GM19452 (cell line): ENCODE results near the gene MICALL2.
"Not testable (repeated sequence)": the region's sequence is repeated elsewhere in the genome, so short reads cannot be mapped to it uniquely, and the experiment has no call there.

ENCODE experiments used
- ATAC-seq: cut with Tn5 transposase; IDR thresholded peaks from one replicate; pipeline ENCODE4 v1.9.1; 2021; ENCODE audit not compliant: unreplicated experiment

MICALL2 gene

DNA sequence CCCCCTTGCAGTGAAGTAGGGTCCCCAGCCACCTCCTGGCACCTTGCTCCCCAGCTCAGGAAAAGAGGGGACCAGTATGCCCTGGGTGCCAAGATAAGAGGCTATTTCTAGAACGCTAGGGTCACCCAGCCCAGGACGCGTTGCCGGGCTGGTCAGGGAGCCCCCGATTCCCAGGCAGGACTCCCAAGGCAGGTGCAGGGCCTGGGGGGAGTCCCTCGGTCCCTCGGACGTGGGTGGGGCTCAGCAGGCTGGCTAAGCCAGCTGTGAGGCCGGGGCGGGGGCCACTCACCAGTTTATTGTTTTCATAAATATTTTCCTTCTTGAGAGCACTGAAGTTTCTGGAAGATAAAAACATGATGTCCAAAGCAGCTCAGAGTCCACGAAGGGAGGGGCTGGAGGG lies 9.3 kb downstream of the MICALL2 start:
- ATAC-seq = no peak

DNA sequence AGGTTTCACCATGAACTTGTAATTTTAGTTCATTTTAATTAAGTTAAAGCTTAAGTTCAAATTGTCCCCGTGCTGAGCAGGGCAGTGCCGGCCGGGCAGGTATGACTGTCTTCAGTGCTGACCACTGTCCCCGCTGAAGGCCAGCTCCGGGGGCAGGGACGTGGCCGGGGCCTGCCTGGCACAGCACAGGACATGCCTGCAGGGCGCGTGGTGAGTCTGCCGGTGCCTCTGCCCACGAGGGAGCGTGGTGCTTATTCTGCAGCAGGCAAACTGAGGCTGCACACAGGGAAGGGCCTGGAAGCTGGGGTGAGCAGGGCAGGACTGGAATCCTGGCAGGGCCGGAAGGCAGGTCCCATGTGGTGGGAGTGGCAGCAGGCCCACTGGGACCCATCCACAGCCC lies 9.8 kb downstream of the MICALL2 start:
- no peak for ATAC-seq

DNA sequence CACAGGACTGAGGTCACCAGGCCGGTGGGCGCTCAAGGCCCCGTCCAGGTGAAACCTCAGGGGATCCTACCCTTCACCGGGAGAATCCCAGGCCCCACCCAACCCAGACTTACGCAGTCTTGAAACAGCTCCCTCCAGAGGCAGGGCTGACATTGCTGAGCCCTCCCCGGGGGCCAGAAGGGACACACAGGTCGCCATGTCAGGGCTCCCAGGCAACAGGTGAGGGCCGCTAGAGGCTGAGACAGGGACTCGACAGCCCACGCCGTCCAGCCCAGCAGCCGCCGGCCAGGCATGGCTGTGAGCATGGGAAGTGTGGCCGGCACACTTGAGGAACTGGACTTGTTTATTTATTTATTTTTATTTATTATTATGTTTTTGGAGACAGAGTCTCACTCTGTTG lies 10.3 kb downstream of the MICALL2 start:
- ATAC-seq = no peak

DNA sequence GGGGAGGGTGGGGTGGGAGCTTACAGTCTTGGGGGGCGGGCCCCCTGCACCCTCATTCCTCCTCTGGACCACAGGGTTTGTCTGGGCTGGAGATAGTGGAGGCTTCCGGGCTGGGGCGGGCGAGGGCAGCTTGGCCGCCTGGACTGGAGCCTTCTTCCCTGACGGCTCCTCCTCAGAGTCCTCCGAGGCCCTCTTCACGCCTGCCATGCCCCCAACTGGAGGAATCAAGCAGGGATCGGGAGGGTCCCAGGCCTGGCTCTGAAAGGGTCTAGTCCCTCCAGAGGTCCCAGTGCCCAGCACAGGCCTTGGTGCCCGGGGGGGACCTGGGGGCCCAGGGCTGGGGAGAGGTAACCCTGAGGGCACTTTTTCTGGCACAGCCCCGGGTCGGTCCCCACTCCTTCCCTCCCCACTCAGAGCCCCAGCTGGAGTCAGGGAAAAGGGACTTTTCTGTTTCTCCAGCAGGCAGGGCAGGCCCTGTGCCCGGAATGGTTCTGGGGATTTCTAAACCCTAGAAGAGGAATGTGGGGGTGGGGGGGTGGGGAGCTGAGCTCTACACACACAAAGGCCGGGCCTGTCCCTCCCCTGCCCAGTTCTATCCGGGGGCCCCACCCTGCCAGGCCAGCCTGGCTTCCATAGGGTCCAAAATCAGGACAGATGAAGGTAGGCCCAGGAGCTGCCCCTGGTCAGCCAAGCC lies 11.6 kb downstream of the MICALL2 start:
- no peak for ATAC-seq

DNA sequence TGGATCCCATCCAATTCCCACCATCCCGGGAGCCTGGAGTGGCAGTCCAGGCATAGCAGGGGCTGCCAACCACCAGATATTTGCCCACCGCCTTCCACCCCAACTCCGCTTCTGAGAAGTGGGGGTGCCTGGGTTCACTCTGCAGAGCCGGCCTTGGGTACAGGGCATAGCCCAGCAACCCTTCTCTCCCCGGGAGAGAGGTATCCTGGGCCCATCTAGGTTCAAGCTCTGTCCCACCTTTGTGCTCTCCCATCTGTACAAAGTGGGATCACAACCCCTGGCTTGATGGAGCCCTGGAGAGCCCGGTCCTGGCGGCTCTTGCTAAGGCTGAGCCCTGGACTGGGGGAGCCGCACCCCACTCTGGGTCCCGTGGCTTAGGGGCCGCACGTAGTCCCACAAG lies 12.2 kb downstream of the MICALL2 start:
- ATAC-seq = no peak

DNA sequence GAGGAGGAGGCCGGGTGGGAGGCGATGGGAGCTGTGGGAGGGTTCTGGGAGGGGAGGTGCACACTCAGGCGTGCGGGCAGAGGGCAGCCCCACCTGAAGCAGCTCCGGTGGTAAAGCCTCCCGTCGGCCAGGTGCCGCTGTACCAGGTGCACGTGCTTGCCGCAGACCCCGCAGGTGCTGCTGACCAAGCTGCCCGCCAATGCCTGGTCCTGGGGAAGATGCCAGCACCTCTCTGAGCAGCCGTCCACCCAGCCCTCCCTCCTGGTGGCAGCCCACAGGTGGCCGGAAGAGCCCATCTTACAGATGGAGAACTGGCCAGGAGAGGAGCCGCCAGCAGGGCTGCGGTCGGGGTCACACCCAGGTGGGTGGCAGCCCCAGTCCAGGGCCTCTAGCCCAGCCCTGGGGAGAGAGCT lies 12.6 kb downstream of the MICALL2 start:
- no peak for ATAC-seq

DNA sequence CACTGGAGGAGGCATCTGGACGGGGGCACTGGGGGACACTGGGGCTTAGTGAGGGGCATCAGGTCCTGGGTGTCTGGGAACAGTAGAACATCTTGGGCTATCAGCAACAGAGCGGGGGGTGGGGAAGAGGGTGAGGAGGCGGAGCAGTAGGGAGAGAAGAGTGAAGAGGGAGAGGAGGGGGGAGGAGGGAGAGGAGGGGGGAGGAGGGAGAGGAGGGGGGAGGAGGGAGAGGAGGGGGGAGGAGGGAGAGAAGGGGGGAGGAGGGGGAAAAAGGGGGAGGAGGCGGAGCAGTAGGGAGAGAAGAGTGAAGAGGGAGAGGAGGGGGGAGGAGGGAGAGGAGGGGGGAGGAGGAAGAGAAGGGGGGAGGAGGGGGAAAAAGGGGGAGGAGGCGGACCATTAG lies 13.2 kb downstream of the MICALL2 start:
- not testable (repeated sequence) for ATAC-seq

DNA sequence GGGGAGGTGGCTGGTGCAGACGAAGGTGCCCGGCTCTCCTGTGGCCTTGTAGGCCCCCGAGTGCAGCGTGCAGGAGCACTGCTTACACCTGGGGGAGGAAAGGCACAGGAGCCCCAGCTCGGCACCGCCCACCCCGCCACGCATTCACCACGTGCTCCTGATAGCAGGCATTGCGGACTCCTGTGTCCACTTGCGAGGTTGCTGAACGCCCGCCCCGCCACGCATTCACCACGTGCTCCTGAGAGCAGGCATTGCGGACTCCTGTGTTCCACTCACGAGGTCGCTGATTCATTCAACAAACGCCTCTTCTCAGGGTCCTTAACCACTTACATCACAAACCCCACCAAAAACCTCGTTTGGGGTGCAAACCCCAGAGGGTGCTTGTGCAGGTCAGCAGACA lies 13.9 kb downstream of the MICALL2 start:
- ATAC-seq = no peak

DNA sequence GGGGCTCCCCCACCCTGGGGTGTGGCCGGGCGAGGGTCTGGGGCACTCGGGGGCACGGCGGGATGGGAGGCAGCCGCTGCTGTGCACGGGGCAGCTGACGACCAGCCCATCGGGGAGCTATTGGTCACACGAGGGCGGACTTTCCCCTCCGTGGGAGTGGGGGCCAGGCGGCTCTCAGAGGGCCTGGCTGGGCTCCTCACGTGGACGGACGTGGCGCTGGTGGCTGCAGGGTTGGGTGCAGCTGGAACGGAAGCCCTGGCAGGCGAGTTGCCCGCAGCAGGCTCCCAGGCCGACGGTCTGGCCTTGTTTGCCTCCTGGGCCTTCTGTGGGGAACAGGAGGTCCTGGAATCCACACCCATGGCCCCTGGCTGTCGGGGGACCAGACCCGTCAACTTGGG lies 14.3 kb downstream of the MICALL2 start:
- no peak for ATAC-seq

DNA sequence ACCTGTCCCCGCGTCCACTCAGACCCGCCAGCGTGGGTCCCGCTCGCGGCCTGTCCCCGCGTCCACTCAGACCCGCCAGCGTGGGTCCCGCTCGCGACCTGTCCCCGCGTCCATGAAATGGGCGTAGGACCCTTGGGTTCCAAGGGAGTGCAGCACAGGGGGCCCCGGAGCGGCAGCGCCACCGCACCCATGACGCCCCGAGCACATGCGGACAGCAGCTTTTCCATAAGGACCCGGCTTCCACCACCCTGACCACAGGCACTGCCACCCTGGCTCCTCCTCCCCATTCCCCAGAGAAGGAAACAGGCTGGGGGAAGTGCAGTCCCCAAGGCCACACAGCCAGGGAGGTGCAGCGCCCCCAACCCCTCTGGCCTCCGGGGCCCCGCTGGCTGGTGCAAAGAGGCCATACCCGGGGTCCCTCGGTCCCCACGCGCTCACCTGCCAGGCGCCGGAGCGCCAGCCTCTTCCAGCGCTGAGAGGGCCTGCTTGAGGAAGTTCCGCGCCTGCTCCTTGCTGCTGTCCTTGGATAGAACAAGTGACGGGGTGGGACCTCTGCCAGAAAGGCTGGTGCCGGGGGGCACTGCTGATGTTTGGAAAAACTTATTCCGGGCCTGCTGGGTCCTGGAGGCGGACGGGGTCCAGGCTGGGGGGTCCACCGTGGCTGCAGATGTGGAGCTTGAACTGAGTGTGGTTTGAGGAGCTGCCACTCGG lies 14.9 kb downstream of the MICALL2 start:
- no peak for ATAC-seq

DNA sequence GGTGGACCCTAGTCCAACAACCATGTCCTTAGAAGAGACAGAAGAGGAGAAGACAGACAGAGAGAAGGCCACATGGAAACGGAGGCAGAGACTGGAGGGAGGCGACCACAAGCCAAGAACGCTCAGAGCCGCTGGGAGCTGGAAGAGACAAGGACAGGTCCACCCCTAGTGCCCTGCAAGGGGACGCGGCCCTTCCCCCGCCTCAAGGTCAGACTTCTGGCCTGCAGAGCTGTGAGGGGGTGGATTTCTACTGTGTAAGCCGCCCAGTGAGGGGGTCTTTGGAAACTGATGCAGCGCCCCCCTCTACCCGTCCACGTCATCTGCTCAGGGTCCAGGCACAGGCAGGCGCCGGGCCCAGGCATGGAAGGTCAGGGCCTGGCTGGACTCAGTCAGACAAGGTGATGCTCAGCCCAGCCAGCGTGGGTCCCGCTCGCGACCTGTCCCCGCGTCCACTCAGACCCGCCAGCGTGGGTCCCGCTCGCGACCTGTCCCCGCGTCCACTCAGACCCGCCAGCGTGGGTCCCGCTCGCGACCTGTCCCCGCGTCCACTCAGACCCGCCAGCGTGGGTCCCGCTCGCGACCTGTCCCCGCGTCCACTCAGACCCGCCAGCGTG lies 15.6 kb downstream of the MICALL2 start:
- not testable (repeated sequence) for ATAC-seq

DNA sequence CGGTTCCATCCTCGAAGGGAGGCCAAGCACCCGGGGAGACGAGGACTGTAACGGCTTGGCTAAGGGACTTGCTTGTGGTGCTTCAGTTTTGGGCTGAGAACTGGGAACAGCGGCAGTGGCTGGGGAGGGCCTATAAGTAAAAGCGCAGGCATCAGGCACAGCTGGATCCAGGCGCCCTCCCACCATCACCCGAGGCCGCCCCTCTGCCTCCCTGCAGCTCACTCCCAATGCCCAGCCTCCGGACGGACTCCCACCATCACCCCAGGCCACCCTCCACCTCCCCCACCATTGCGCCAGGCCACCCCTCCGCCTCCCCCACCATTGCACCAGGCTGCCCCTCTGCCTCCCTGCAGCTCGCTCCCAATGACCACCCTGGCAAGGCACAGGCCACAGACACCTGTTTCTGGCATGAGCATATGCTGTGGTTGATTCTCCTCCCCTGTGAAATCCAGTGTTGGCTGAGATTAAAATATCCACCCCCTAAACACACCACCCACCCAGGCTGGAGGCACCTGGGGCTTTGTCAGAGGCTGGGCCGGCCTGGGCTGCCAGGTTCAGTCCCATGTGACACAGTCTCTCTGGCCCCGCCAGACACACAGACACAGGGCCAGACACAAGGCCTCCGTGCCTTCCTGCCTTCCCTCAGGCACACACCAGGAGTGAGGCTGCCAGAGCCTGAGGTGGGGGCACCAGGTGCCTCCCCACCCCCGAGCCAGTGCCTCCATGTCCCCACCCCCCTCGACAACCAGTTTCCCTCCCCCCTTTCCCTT lies 16.7 kb downstream of the MICALL2 start:
- no peak for ATAC-seq

DNA sequence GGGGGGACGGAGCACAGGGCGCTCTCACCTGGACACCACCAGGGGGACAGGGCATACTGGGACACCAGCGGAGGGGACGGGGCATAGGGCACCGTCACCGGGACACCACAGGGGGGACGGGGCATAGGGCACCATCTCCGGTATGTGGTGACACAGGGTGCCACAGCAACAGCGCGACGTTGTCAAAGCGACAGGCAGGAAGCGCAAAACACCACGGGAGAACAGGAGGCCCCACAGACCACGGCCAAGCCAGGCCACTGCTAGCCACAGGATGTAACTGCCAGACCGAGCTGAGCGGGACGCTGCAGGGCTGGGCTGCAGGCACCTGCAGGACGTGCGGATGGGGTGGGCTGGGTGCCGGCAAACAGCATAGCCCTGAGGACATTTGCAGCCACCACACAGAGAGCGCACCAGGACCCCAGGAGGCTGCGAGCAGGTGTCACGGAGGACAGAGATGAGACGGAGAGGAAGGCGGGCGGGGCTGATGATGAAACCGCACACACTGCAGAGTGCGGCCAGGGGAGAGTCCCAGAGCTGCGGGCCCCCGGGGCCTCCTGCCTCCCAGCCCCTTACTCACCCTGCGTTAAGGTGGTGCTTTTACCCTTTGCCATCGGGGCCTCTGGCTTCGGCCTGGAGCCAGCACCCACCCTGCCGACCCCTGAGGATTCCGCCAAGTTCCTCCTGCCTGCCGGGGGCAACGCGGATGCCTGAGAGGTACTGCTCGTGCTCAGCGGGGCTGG lies 17.5 kb downstream of the MICALL2 start:
- ATAC-seq = no peak

DNA sequence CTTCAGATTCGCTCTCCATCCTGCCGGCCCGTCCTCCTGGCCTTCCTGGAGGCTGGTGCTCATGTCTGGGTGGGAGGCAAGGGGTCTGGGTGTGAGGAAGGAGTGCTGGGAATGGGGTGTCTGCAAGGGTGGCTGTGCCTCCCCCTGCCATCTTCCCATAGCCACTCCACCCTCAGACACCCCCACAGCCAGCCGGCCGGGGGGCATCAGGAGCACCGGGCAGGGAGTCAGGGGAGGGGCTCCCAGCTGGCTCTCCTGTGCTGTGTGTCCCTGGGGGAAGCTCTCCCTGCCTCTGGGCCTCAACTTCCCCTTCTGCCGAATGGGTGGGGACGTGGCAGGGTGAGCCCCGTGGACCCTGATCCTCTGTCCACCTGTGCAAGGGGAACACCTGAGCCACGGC lies 18.6 kb downstream of the MICALL2 start:
- no peak for ATAC-seq

DNA sequence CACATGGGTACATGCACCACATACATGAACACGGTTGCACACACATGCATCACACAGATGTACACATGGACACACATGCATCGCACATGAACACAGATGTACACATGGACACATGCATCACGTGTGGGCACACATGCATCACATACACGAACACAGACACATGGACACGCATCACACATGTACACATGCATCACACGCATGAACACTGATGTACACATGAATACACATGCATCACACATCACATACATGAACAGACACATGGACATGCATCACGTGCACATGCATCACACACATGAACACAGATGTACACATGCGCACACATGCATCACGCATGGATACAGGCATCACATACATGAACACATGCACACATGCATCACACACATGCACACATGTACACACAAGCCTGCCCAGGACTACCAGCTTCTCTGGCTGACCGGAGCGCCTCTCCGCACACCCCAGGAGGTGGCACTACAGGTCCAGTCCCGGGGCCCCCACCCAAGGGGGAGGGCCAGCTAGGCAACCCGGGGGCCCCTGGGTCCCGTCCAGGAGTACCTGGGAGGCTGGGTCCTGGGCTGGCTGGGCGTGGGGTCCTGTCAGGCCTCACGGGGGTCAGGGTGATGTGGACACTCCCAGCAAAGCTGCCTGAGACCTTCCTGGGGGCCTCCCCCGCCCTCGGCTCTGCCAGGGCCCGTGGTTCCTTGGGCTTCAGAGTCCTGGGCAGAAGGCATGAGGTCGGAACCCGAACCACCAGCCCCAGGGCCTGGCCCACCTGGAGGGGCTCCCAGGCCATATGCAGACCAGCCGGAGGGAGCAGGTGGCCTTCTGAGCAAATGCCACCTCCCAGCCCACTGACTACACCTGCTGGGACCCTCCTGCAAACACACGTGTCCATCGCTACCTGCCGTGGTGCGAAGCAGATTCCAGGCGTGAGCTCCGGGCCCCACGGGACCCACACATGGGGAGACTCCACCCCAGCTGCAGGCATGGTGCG lies 19.6 kb downstream of the MICALL2 start:
- no peak for ATAC-seq

DNA sequence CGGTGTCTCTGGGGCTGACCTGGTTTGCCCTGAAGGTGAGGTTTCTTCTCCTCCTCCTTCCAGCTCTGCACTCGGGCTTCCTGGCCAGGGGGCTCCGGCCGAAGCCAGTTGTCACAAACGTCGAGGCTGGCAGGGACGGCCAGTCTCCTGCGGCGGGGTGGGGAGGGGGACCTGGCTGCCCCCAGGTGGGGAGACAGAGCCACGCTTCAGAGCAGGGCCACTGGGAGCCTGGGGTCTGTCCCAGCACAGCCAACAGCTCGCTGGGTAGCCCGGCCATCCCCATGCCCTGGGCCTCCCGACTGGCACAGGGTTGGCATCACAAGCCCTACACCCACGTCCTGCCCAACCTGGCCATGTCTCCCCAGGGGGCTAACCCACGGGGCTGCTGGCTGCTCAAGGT lies 20.4 kb downstream of the MICALL2 start:
- ATAC-seq = no peak

DNA sequence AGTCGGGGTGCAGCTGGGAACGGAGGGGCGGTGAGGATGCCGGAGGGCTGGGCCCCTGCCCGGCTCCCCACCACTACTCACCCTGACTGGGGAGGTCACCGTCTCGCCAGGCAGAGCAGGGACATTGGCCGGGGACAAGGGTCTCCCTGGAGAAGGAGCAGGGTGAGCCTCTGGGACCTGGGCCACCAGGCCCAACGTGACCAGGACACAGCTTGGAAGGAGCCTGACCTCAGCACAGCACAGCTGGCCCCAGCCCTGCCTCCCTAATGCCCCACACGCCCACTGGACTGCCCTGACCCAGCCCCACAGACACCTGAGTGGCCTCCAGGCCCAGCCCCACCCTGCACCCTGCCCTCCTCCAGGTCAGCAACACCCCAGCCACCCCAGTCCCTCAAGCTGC lies 21.1 kb downstream of the MICALL2 start:
- ATAC-seq = no peak

DNA sequence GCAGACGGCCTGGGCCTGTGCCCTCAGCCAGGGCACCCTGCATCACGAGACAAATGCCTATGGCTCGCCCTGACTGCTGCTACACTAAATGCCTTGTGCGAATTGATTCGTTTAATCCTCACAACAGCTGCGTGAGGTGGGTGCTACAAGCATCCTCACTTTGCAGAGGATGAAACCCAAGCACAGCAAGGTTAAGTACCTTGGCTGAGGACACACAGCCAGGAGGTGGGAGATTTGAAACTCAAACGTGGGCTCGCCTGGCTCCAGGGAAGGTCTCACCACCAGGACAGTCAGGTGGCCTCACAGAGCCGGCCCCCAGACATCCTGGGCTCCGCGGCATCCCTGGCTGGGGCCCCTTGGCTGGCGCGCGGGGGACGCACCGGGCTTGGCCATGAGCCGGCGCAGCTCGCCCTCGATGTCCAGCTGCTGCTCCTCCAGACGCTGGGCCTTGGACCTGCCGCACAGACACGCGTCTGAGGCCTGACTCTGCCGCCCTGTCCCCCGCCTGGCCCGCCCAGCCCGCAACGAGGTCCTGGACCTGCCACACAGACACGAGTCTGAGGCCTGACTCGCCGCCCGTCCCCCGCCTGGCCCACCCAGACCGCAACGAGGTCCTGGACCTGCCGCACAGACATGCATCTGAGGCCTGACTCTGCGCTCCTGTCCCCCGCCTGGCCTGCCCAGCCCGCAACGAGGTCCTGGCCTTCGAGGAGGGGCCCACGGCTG lies 22.0 kb downstream of the MICALL2 start:
- ATAC-seq = no peak

DNA sequence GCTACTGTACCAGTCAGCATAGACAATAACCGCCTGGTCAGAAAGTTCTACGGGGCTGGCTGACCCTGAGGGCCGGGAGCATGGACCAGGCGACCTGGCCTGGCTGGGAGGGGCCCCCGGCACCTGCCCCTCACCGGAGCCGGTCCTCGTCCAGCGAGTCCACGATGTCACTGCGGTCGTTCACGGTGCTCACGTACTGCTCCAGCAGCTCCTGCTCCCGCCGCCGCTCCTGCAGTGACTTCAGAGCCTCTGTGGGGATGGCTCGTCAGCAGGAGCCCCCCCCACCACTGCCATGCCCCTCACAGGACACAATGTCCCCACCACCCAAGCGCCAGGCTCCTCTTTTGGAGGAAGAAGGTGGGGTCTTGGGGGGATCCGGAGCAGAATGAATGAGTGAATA lies 22.7 kb downstream of the MICALL2 start:
- no peak for ATAC-seq
